ENCODE measurements around the gene KLK14.
A peak's percentile ranks its signal among the peaks of the same experiment; 100 is the strongest.

KLK14 gene

DNA sequence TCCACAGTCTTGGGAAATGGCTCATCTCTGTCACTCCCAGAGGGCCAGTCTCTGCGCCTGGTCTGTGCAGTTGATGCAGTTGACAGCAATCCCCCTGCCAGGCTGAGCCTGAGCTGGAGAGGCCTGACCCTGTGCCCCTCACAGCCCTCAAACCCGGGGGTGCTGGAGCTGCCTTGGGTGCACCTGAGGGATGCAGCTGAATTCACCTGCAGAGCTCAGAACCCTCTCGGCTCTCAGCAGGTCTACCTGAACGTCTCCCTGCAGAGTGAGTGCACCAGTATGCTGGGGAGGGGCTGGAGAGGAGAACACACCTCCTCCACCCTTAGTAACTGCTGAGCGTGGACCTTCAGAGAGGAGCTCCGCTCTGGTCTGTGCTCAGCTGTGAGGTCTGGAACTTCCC is 44.3 kb upstream of the KLK14 start:
- Histone ChIP-seq H3K36me3 (peaks cover 50% of the 10 kb centered on the region), H3K27me3 (no peaks in the 10 kb centered on the region), H3K4me1 (ENCODE audit: control insufficient read depth in 1 of 2, insufficient read depth in 1 of 2, low read depth in 1 of 2, low read length in 1 of 2) (peaks cover 99 to 100% of the 10 kb centered on the region in 2 experiments), H3K27ac (peak overlapping the region; percentile 98), H3K4me3 (ENCODE audit: low read depth in 1 of 2, low read length in 1 of 2) (peak overlapping the region; percentile 71 to 95), H3K9me3 (no peaks in the 10 kb centered on the region)
- TF ChIP-seq CTCF (IDR thresholded peaks at IDR 0.05), result no peak

DNA sequence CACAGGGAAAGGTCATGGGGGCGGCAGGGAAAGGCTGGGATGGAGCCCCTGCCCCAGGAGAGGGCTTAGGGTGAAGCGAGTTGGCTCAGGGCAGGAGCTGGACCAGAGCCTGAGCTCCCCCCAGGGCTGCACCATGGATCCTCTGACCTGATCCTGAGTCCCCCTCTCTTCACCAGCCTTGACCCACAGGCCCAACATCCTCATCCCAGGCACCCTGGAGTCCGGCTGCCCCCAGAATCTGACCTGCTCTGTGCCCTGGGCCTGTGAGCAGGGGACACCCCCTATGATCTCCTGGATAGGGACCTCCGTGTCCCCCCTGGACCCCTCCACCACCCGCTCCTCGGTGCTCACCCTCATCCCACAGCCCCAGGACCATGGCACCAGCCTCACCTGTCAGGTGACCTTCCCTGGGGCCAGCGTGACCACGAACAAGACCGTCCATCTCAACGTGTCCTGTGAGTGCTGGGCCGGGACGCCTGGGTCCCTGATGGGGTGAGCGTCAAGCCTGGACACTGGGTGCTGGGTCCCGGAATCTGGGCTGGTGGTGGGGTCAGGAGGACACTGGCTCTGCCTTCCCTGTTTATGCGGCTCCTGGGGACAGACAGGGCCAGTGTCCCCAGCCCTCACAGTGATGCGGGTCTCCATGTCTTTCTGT is 42.9 kb upstream of the KLK14 start:
- H3K4me1 ChIP-seq (ENCODE audit: control insufficient read depth in 1 of 2, insufficient read depth in 1 of 2, low read depth in 1 of 2, low read length in 1 of 2), result peaks cover 99 to 100% of the 10 kb centered on the region in 2 experiments
- no peaks in the 10 kb centered on the region for H3K27me3 ChIP-seq
- H3K4me3 ChIP-seq (ENCODE audit: low read depth in 1 of 2, low read length in 1 of 2), result peak overlapping the region; percentile 71 to 95
- no peak for TF ChIP-seq CTCF (IDR thresholded peaks at IDR 0.05)
- peak overlapping the region; percentile 98 for H3K27ac ChIP-seq
- H3K9me3 ChIP-seq, result no peaks in the 10 kb centered on the region
- peaks cover 43% of the 10 kb centered on the region for H3K36me3 ChIP-seq

- H3K4me3 ChIP-seq (ENCODE audit: low read depth in 1 of 2, low read length in 1 of 2), result peak within 1 kb of the TSS; percentile 71 to 95
These were observed 42.0 kb upstream of the KLK14 start, which contains the start of gene SIGLEC9 for GRCh38 chr19:51124729-51125128. TSS of gene SIGLEC9 (plus strand) at chr19:51124906. CDS start at chr19:51124975, 69 bp downstream.

GRCh38 chr19:51124216-51124615 is 41.5 kb upstream of the KLK14 start:
- Histone ChIP-seq H3K9me3 (no peaks in the 10 kb centered on the region), H3K4me1 (ENCODE audit: control insufficient read depth in 1 of 2, insufficient read depth in 1 of 2, low read depth in 1 of 2, low read length in 1 of 2) (peaks cover 99 to 100% of the 10 kb centered on the region in 2 experiments), H3K36me3 (peaks cover 30% of the 10 kb centered on the region), H3K4me3 (ENCODE audit: low read depth in 1 of 2, low read length in 1 of 2) (peak overlapping the region; percentile 71 to 95), H3K27me3 (no peaks in the 10 kb centered on the region), H3K27ac (peak overlapping the region; percentile 98)
- TF ChIP-seq CTCF (IDR thresholded peaks at IDR 0.05), result no peak

More at GRCh38 chr19:51124729-51125128, 42.0 kb upstream of the KLK14 start, which contains the start of gene SIGLEC9:
- no peak for TF ChIP-seq CTCF (IDR thresholded peaks at IDR 0.05)
- Histone ChIP-seq H3K27me3 (no peaks in the 10 kb centered on the region), H3K36me3 (peaks cover 35% of the 10 kb centered on the region), H3K9me3 (no peaks in the 10 kb centered on the region), H3K4me1 (ENCODE audit: control insufficient read depth in 1 of 2, insufficient read depth in 1 of 2, low read depth in 1 of 2, low read length in 1 of 2) (peaks cover 99 to 100% of the 10 kb centered on the region in 2 experiments), H3K27ac (peak within 1 kb of the TSS; percentile 98)

DNA sequence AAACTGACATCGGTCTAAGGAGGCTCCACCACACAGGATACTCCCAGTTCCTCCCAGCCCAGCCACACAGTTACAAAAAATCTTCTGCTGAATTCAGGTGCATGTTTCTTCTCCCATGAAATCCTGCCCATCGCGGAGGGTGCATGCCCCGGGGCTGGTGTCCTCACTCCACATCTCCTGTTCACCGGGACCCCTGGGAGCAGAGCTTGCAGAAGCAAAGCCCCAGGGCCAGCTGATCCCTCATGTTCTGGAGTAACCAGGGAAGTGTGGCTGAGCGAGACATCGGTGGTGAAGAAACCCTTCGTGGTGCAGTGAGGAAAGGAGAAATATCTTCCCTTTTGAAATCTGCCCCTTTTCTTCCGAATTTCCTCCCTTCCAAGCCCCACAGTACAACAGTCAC is 41.1 kb upstream of the KLK14 start:
- H3K36me3 ChIP-seq, result peaks cover 26% of the 10 kb centered on the region
- TF ChIP-seq CTCF (IDR thresholded peaks at IDR 0.05), result no peak
- peak overlapping the region; percentile 71 to 95 for H3K4me3 ChIP-seq (ENCODE audit: low read depth in 1 of 2, low read length in 1 of 2)
- H3K9me3 ChIP-seq, result no peaks in the 10 kb centered on the region
- H3K27me3 ChIP-seq, result no peaks in the 10 kb centered on the region
- peak overlapping the region; percentile 98 for H3K27ac ChIP-seq
- peaks cover 96 to 99% of the 10 kb centered on the region in 2 experiments for H3K4me1 ChIP-seq (ENCODE audit: control insufficient read depth in 1 of 2, insufficient read depth in 1 of 2, low read depth in 1 of 2, low read length in 1 of 2)
